Astrocyte (in vitro differentiated cells and primary cell): ENCODE results near the gene DKKL1.

Experiments used
- CTCF ChIP-seq: IDR thresholded peaks from 2 replicates; pipeline ENCODE4 v1.5.1; 2011; ENCODE audit warnings: low read depth, mild to moderate bottlenecking, inconsistent platforms, low read length, moderate library complexity; ENCODE audit not compliant: insufficient read depth
- EZH2 ChIP-seq: IDR thresholded peaks from 2 replicates; pipeline ENCODE4 v1.6.1; 2012; ENCODE audit warnings: mild to moderate bottlenecking, low read length, inconsistent platforms; ENCODE audit not compliant: insufficient read depth

DNA sequence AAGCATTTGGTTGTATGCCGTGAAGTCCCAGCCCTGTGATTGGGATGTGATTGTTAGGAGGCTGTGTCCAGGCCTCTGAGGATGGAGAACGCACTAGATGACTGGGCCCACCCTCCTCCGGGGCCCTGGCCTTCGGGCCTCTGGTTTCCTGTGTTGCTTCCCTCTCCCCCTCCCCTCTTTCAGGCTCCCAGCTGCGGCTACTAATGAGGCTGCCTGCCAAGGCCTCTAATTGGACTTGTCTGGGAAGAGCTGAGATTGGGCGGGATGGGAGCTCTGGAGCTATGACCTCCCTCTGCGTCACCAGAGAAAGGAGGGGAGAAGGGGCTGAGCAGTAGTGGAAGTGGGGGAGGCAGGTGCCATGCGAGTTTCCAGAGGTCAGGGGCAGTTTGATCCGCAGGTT is 49.7 kb downstream of the DKKL1 start:
- TF ChIP-seq CTCF: no peak
- TF ChIP-seq EZH2: no peak
